Measurements from ENCODE around the gene SMYD3. TPM values are rescaled to one million over a fixed set of nuclear protein-coding genes. Genes with fewer than 3 reads are reported as not detected.

The SMYD3 gene
- total and polyA plus RNA-seq, 2 of the 4 experiments (the other 2 are of a cell fraction), result 26.5 to 37.6 TPM

DNA sequence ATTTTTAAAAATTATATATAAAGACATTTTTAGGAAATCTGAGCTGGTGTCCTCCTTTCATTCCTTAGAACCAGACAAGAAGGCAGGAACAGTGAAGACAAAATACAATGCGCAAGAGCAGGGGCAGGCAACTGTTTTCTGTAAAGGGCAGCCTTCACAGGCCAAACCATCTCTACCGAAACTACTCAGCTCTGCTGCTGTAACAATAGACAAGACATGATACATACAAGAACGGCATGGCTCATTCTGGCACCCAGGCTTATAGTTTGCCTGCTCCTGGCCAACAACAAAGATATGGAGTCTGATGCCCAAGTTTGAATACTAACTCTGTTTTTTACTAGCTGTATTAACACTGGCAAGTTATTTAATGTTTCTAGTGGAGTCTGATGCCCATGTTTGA lies 232.0 kb downstream of the SMYD3 start:
- H3K27me3 ChIP-seq (ENCODE audit: control insufficient read depth, insufficient read depth, low read length), result no peaks in the 10 kb centered on the region
- H3K4me2 ChIP-seq (ENCODE audit: low read depth, low read length), result no peak overlapping the region
- H3K9me1 ChIP-seq (ENCODE audit: insufficient read depth, low read length), result no peaks in the 10 kb centered on the region
- DNase-seq (no peak), ATAC-seq (ENCODE audit: low read depth) (no peak)
- no peaks in the 10 kb centered on the region for H3K9me3 ChIP-seq (ENCODE audit: control insufficient read depth, insufficient read depth, low read length)
- no CpG with 5 or more reads among the region's 3 CpGs for WGBS, 2 experiments (ENCODE audit: extremely low coverage in 2 of 2, insufficient read length in 1 of 2)
- H2AK5ac ChIP-seq (ENCODE audit: low read depth, low read length), result no peak overlapping the region
- in situ Hi-C loops (cut with MboI; ENCODE audit: low sequenced_read_pairs), result loop anchor here (10.0 kb wide), 1 partner anchor 260 kb away; no protein-coding TSS in a partner anchor
- H2BK5ac ChIP-seq (ENCODE audit: low read depth, low read length, poor library complexity, severe bottlenecking), result no peak overlapping the region
- H2AFZ ChIP-seq (replicated peaks; ENCODE audit: low read length, poor library complexity), result no peak overlapping the region
- intact Hi-C loops (cut with micrococcal nuclease), result no loop called here
- no peak overlapping the region for H3K4me3 ChIP-seq (ENCODE audit: insufficient read depth, low read depth, low read length)
- no peak overlapping the region; the same call in 1 of the 2 replicates for H3K14ac ChIP-seq (replicated peaks; ENCODE audit: low read depth, low read length)
- no peak overlapping the region for H2AK9ac ChIP-seq (replicated peaks; ENCODE audit: low read depth, low read length, poor library complexity)
- H3K27ac ChIP-seq (ENCODE audit: insufficient read depth, low read length), result no peak overlapping the region
- no peak overlapping the region for H3K9ac ChIP-seq (ENCODE audit: low read depth, low read length)
- no peaks in the 10 kb centered on the region for H3K36me3 ChIP-seq (ENCODE audit: control insufficient read depth, insufficient read depth, low read length)
- dilution Hi-C loops (cut with HindIII; ENCODE audit: low sequenced_read_pairs, unreplicated experiment), result no loop called here
- H4K20me1 ChIP-seq (ENCODE audit: insufficient read depth, low read length), result no peaks in the 10 kb centered on the region
- POLR2A ChIA-PET (ENCODE audit: unreplicated experiment), result no interaction called here
- H3K23ac ChIP-seq (ENCODE audit: low read depth, low read length), result no peak overlapping the region
- H2BK120ac ChIP-seq (ENCODE audit: low read depth, low read length), result no peak overlapping the region
- TF ChIP-seq RCOR1 (IDR thresholded peaks at IDR 0.05; ENCODE audit: insufficient replicate concordance, low read length) (no peak), RFX5 (IDR thresholded peaks at IDR 0.05; ENCODE audit: low read depth, low read length) (no peak), CHD1 (IDR thresholded peaks at IDR 0.05; ENCODE audit: low read depth, low read length) (no peak), MAFK (IDR thresholded peaks at IDR 0.05; ENCODE audit: low read depth, low read length) (no peak), NFE2L2 (IDR thresholded peaks at IDR 0.05; ENCODE audit: low read depth, low read length) (no peak), RAD21 (IDR thresholded peaks at IDR 0.05; ENCODE audit: low read length) (no peak), SMC3 (IDR thresholded peaks at IDR 0.05; ENCODE audit: low read depth, low read length) (no peak), BHLHE40 (IDR thresholded peaks at IDR 0.05; ENCODE audit: low read depth, low read length) (no peak), FOS (IDR thresholded peaks at IDR 0.05; ENCODE audit: low read depth, low read length) (no peak), MXI1 (IDR thresholded peaks at IDR 0.05; ENCODE audit: borderline replicate concordance, low read depth, low read length) (no peak), CEBPB (IDR thresholded peaks at IDR 0.05; ENCODE audit: low read depth, low read length) (no peak), POLR2A (IDR thresholded peaks at IDR 0.05; ENCODE audit: low read depth, low read length) (no peak), MAZ (IDR thresholded peaks at IDR 0.05; ENCODE audit: borderline replicate concordance, low read depth, low read length) (no peak)
- TF ChIP-seq, protein P1, sequence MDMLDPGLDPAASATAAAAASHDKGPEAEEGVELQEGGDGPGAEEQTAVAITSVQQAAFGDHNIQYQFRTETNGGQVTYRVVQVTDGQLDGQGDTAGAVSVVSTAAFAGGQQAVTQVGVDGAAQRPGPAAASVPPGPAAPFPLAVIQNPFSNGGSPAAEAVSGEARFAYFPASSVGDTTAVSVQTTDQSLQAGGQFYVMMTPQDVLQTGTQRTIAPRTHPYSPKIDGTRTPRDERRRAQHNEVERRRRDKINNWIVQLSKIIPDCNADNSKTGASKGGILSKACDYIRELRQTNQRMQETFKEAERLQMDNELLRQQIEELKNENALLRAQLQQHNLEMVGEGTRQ (IDR thresholded peaks at IDR 0.05; ENCODE audit: low read depth, low read length), result no peak
- TF ChIP-seq, protein P2, sequence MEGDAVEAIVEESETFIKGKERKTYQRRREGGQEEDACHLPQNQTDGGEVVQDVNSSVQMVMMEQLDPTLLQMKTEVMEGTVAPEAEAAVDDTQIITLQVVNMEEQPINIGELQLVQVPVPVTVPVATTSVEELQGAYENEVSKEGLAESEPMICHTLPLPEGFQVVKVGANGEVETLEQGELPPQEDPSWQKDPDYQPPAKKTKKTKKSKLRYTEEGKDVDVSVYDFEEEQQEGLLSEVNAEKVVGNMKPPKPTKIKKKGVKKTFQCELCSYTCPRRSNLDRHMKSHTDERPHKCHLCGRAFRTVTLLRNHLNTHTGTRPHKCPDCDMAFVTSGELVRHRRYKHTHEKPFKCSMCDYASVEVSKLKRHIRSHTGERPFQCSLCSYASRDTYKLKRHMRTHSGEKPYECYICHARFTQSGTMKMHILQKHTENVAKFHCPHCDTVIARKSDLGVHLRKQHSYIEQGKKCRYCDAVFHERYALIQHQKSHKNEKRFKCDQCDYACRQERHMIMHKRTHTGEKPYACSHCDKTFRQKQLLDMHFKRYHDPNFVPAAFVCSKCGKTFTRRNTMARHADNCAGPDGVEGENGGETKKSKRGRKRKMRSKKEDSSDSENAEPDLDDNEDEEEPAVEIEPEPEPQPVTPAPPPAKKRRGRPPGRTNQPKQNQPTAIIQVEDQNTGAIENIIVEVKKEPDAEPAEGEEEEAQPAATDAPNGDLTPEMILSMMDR (conservative IDR thresholded peaks at IDR 0.05; ENCODE audit: low read depth, low read length), result no peak
- TF ChIP-seq, protein P3, sequence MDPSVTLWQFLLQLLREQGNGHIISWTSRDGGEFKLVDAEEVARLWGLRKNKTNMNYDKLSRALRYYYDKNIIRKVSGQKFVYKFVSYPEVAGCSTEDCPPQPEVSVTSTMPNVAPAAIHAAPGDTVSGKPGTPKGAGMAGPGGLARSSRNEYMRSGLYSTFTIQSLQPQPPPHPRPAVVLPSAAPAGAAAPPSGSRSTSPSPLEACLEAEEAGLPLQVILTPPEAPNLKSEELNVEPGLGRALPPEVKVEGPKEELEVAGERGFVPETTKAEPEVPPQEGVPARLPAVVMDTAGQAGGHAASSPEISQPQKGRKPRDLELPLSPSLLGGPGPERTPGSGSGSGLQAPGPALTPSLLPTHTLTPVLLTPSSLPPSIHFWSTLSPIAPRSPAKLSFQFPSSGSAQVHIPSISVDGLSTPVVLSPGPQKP (IDR thresholded peaks at IDR 0.05; ENCODE audit: borderline replicate concordance, low read depth, low read length), result no peak
- no peak overlapping the region for H2BK15ac ChIP-seq (ENCODE audit: low read depth, low read length)
- H3K18ac ChIP-seq (ENCODE audit: low read depth, low read length), result no peak overlapping the region
- BruUV-seq (replicated peaks), result no TSS peak
- no peak overlapping the region for H3K56ac ChIP-seq (ENCODE audit: extremely low read depth, insufficient read depth, low read length)
- no peak overlapping the region for H4K91ac ChIP-seq (ENCODE audit: insufficient read depth, low read depth, low read length)
- H3K4me1 ChIP-seq (ENCODE audit: control insufficient read depth, insufficient read depth, low read length), result no peaks in the 10 kb centered on the region
- H3K4ac ChIP-seq (ENCODE audit: low read depth, low read length), result no peak overlapping the region
- no peak overlapping the region for H4K5ac ChIP-seq (ENCODE audit: low read depth, low read length)
- H3K79me1 ChIP-seq (ENCODE audit: low read depth in 1 of 2, low read length in 2 of 2), result peaks cover 0 to 3% of the 10 kb centered on the region in 2 experiments; a peak in 1 of 4 replicates
- CTCF ChIA-PET, result no interaction called here
- H2BK20ac ChIP-seq (ENCODE audit: low read depth, low read length), result no peak overlapping the region
- H4K8ac ChIP-seq (ENCODE audit: low read depth in 2 of 2, low read length in 2 of 2), result no peak overlapping the region
